HEK293 (cell line): ENCODE results near the gene EXOC1.

Source experiments
- CTCF ChIA-PET: fragments of 350-600 bp; formaldehyde crosslinking; extraction: SDS; loops from one replicate; lab custom pipeline; 2021; ENCODE audit warnings: antibody characterized with exemption; lab: Yijun Ruan, JAX
- POLR2A ChIA-PET: fragments of 300-600 bp; formaldehyde crosslinking; extraction: SDS; loops from one replicate; lab custom pipeline; 2020; ENCODE audit warnings: antibody characterized with exemption, inconsistent platforms; lab: Yijun Ruan, JAX
- H3K27ac ChIP-seq: fragments of 200-500 bp; sonication (Bioruptor generic); 2 replicates; pipeline ENCODE4 v1.5.1; 2014; ENCODE audit warnings: low read depth, low read length, control low read depth, inconsistent platforms; ENCODE audit errors: extremely low read depth
- H3K36me3 ChIP-seq, 2 experiments: fragments of 200-500 bp in 1 of 2; sonication (Bioruptor generic) in 1 of 2; 1 replicate in 1 of 2; 2 replicates in 1 of 2; pipeline ENCODE4 v1.5.1; 2014 to 2017; ENCODE audit warnings: inconsistent platforms in 2 of 2, low read length in 2 of 2; ENCODE audit not compliant: control insufficient read depth in 2 of 2, insufficient read depth in 1 of 2
- H3K4me1 ChIP-seq: fragments of 200-500 bp; sonication (Bioruptor generic); 2 replicates; pipeline ENCODE4 v1.5.1; 2014; ENCODE audit warnings: mild to moderate bottlenecking, low read length, inconsistent platforms; ENCODE audit not compliant: control insufficient read depth, insufficient read depth
- H3K4me3 ChIP-seq: 2 replicates; pipeline ENCODE4 v1.5.1; 2011; ENCODE audit warnings: low read depth, mild to moderate bottlenecking, control low read depth, low read length, moderate library complexity
- H3K9me3 ChIP-seq: fragments of 200-500 bp; sonication (Bioruptor generic); 2 replicates; pipeline ENCODE4 v1.5.1; 2014; ENCODE audit warnings: low read depth, low read length, inconsistent platforms; ENCODE audit not compliant: control insufficient read depth, insufficient read depth
- EGR2 ChIP-seq: fragments of 450-650 bp; formaldehyde crosslinking; IDR thresholded peaks from 2 replicates; pipeline ENCODE4 v1.5.1; 2016; ENCODE audit warnings: low read depth, missing biosample characterization, missing genetic modification characterization
- GFI1B ChIP-seq: fragments of 450-650 bp; formaldehyde crosslinking; IDR thresholded peaks from 2 replicates; pipeline ENCODE4 v1.5.1; 2016; ENCODE audit warnings: missing biosample characterization, missing genetic modification characterization
- HOXC10 ChIP-seq: sonication (generic); formaldehyde crosslinking; IDR thresholded peaks from 2 replicates; pipeline ENCODE4 v1.8.1; 2023; ENCODE audit warnings: mild to moderate bottlenecking, missing genetic modification reagents
- KLF9 ChIP-seq: fragments of 450-650 bp; formaldehyde crosslinking; IDR thresholded peaks from 2 replicates; pipeline ENCODE4 v1.5.1; 2016; ENCODE audit warnings: missing biosample characterization, missing genetic modification characterization, low read depth
- SCRT1 ChIP-seq: fragments of 450-650 bp; formaldehyde crosslinking; IDR thresholded peaks from 2 replicates; pipeline ENCODE4 v1.5.1; 2016; ENCODE audit warnings: missing biosample characterization, missing genetic modification characterization, borderline replicate concordance
- TCF7L2 ChIP-seq: IDR thresholded peaks from 2 replicates; pipeline ENCODE4 v1.6.1; 2011; ENCODE audit warnings: low read depth, mild to moderate bottlenecking, inconsistent platforms, low read length, moderate library complexity, borderline replicate concordance
- ZBTB20 ChIP-seq: fragments of 450-650 bp; formaldehyde crosslinking; IDR thresholded peaks from 2 replicates; pipeline ENCODE4 v1.5.1; 2016; ENCODE audit warnings: missing biosample characterization, missing genetic modification characterization
- ZBTB7A ChIP-seq: fragments of 450-650 bp; formaldehyde crosslinking; IDR thresholded peaks from 2 replicates; pipeline ENCODE4 v1.5.1; 2016; ENCODE audit warnings: low read depth, missing biosample characterization, missing genetic modification characterization
- ZFHX2 ChIP-seq: fragments of 450-650 bp; formaldehyde crosslinking; conservative IDR thresholded peaks from 2 replicates; pipeline ENCODE4 v1.5.1; 2016; ENCODE audit warnings: missing biosample characterization, missing genetic modification characterization
- ZNF202 ChIP-seq: fragments of 450-650 bp; formaldehyde crosslinking; IDR thresholded peaks from 2 replicates; pipeline ENCODE4 v1.5.1; 2016; ENCODE audit warnings: missing biosample characterization, missing genetic modification characterization, borderline replicate concordance
- ZNF366 ChIP-seq: fragments of 450-650 bp; formaldehyde crosslinking; conservative IDR thresholded peaks from 2 replicates; pipeline ENCODE4 v1.5.1; 2016; ENCODE audit warnings: missing biosample characterization, missing genetic modification characterization
- ZNF391 ChIP-seq: fragments of 450-650 bp; formaldehyde crosslinking; IDR thresholded peaks from 2 replicates; pipeline ENCODE4 v1.5.1; 2016; ENCODE audit warnings: low read depth, missing biosample characterization, missing genetic modification characterization, borderline replicate concordance
- ZNF416 ChIP-seq: fragments of 450-650 bp; formaldehyde crosslinking; IDR thresholded peaks from 2 replicates; pipeline ENCODE4 v1.5.1; 2016; ENCODE audit warnings: missing biosample characterization, missing genetic modification characterization
- ZNF518A ChIP-seq: fragments of 450-650 bp; formaldehyde crosslinking; conservative IDR thresholded peaks from 2 replicates; pipeline ENCODE4 v1.5.1; 2016; ENCODE audit warnings: low read depth, missing biosample characterization, missing genetic modification characterization
- ZNF585B ChIP-seq: fragments of 450-650 bp; formaldehyde crosslinking; IDR thresholded peaks from 2 replicates; pipeline ENCODE4 v1.5.1; 2016; ENCODE audit warnings: missing biosample characterization, missing genetic modification characterization
- ZNF610 ChIP-seq: fragments of 450-650 bp; formaldehyde crosslinking; IDR thresholded peaks from 2 replicates; pipeline ENCODE4 v1.5.1; 2016; ENCODE audit warnings: missing biosample characterization, missing genetic modification characterization, borderline replicate concordance
- ZNF626 ChIP-seq: fragments of 450-650 bp; sonication (Bioruptor Pico); formaldehyde crosslinking; IDR thresholded peaks from 2 replicates; pipeline ENCODE4 v1.5.1; 2018; ENCODE audit warnings: missing biosample characterization, missing genetic modification characterization, inconsistent platforms
- ZNF629 ChIP-seq: fragments of 450-650 bp; formaldehyde crosslinking; IDR thresholded peaks from 2 replicates; pipeline ENCODE4 v1.5.1; 2017; ENCODE audit warnings: missing biosample characterization, missing genetic modification characterization
- ZNF664 ChIP-seq: fragments of 450-650 bp; formaldehyde crosslinking; IDR thresholded peaks from 2 replicates; pipeline ENCODE4 v1.5.1; 2016; ENCODE audit warnings: missing biosample characterization, missing genetic modification characterization
- ZNF701 ChIP-seq: fragments of 450-650 bp; formaldehyde crosslinking; IDR thresholded peaks from 2 replicates; pipeline ENCODE4 v1.5.1; 2016; ENCODE audit warnings: missing biosample characterization, missing genetic modification characterization
- ZNF785 ChIP-seq: fragments of 450-650 bp; formaldehyde crosslinking; IDR thresholded peaks from 2 replicates; pipeline ENCODE4 v1.5.1; 2016; ENCODE audit warnings: missing biosample characterization, missing genetic modification characterization
- ZXDB ChIP-seq: fragments of 450-650 bp; formaldehyde crosslinking; IDR thresholded peaks from 2 replicates; pipeline ENCODE4 v1.5.1; 2016; ENCODE audit warnings: missing biosample characterization, missing genetic modification characterization
- TF ChIP-seq, protein P1 (sequence below): fragments of 450-650 bp; formaldehyde crosslinking; IDR thresholded peaks from 2 replicates; pipeline ENCODE4 v1.5.1; 2016; ENCODE audit warnings: missing biosample characterization, missing genetic modification characterization
- TF ChIP-seq, protein P2 (sequence below): fragments of 450-650 bp; formaldehyde crosslinking; IDR thresholded peaks from 2 replicates; pipeline ENCODE4 v1.5.1; 2017; ENCODE audit warnings: missing biosample characterization, mild to moderate bottlenecking, missing genetic modification characterization, moderate library complexity
- TF ChIP-seq, protein P3 (sequence below): fragments of 450-650 bp; formaldehyde crosslinking; IDR thresholded peaks from 2 replicates; pipeline ENCODE4 v1.5.1; 2016; ENCODE audit warnings: missing biosample characterization, missing genetic modification characterization
- TF ChIP-seq, protein P4 (sequence below): fragments of 450-650 bp; formaldehyde crosslinking; IDR thresholded peaks from 2 replicates; pipeline ENCODE4 v1.5.1; 2016; ENCODE audit warnings: missing biosample characterization, missing genetic modification characterization
- TF ChIP-seq, protein P5 (sequence below): fragments of 450-650 bp; formaldehyde crosslinking; IDR thresholded peaks from 2 replicates; pipeline ENCODE4 v1.5.1; 2016; ENCODE audit warnings: missing biosample characterization, missing genetic modification characterization

EXOC1 gene

DNA sequence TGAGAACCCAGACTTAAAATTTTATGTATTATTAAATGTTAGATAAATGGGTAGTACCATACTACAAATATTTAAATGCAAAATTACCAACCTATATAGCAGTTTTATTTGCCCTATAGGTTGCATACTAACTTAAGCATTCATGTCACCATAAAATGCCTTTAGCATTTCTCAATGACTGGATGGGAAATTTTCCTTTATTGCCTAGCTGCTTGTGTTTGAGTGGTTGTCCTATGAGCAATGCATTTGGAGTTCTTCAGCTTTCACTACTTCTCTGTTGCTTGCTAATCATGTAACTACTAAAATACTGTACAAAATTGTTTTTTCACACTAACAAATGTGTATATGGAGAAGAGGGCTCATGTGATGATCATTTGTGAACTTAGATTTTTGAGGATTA lies 51.1 kb downstream of the EXOC1 start:
- TF ChIP-seq EGR2 (no peak), TCF7L2 (no peak), ZBTB20 (tag by site-specific recombination) (no peak), ZNF664 (tag by site-specific recombination) (no peak), ZNF366 (tag by site-specific recombination) (no peak), ZBTB7A (tag by site-specific recombination) (no peak), SCRT1 (no peak), ZNF202 (tag by site-specific recombination) (no peak), ZNF701 (tag by site-specific recombination) (no peak), ZNF785 (tag by site-specific recombination) (no peak), ZNF518A (tag by site-specific recombination) (no peak), ZFHX2 (tag by site-specific recombination) (no peak), ZNF416 (no peak), KLF9 (no peak), ZNF391 (tag by site-specific recombination) (no peak), ZXDB (tag by site-specific recombination) (no peak), ZNF585B (tag by site-specific recombination) (no peak), GFI1B (tag by site-specific recombination) (no peak)
- TF ChIP-seq, protein P1, sequence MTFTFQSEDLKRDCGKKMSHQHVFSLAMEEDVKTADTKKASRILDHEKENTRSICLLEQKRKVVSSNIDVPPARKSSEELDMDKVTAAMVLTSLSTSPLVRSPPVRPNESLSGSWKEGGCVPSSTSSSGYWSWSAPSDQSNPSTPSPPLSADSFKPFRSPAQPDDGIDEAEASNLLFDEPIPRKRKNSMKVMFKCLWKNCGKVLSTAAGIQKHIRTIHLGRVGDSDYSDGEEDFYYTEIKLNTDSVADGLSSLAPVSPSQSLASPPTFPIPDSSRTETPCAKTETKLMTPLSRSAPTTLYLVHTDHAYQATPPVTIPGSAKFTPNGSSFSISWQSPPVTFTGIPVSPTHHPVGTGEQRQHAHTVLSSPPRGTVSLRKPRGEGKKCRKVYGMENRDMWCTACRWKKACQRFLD (tag by site-specific recombination), result no peak
- TF ChIP-seq, protein P2, sequence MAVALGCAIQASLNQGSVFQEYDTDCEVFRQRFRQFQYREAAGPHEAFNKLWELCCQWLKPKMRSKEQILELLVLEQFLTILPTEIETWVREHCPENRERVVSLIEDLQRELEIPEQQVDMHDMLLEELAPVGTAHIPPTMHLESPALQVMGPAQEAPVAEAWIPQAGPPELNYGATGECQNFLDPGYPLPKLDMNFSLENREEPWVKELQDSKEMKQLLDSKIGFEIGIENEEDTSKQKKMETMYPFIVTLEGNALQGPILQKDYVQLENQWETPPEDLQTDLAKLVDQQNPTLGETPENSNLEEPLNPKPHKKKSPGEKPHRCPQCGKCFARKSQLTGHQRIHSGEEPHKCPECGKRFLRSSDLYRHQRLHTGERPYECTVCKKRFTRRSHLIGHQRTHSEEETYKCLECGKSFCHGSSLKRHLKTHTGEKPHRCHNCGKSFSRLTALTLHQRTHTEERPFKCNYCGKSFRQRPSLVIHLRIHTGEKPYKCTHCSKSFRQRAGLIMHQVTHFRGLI (tag by site-specific recombination), result no peak
- Histone ChIP-seq H3K4me1 (no peaks in the 10 kb centered on the region), H3K36me3 (peaks cover 0 to 23% of the 10 kb centered on the region in 2 experiments; a peak in 2 of 3 replicates), H3K9me3 (no peaks in the 10 kb centered on the region), H3K27ac (no peak overlapping the region), H3K4me3 (no peak overlapping the region)
- ChIA-PET POLR2A (no interaction called here), CTCF (interaction anchor here (1.1 kb wide), 1 partner anchor 13 kb away, joined by 3 read pairs; no protein-coding TSS in a partner anchor)

- no peak overlapping the region for H3K27ac ChIP-seq
- ChIA-PET CTCF (interaction anchor here (0.6 kb wide), 2 partner anchors 24 to 57 kb away, joined by 3 read pairs; no protein-coding TSS in a partner anchor), POLR2A (no interaction called here)
- H3K36me3 ChIP-seq, result peaks cover 0 to 15% of the 10 kb centered on the region in 2 experiments; a peak in 1 of 3 replicates
- H3K4me1 ChIP-seq, result no peaks in the 10 kb centered on the region
- no peaks in the 10 kb centered on the region for H3K9me3 ChIP-seq
- H3K4me3 ChIP-seq, result no peak overlapping the region
- TF ChIP-seq, protein P3, sequence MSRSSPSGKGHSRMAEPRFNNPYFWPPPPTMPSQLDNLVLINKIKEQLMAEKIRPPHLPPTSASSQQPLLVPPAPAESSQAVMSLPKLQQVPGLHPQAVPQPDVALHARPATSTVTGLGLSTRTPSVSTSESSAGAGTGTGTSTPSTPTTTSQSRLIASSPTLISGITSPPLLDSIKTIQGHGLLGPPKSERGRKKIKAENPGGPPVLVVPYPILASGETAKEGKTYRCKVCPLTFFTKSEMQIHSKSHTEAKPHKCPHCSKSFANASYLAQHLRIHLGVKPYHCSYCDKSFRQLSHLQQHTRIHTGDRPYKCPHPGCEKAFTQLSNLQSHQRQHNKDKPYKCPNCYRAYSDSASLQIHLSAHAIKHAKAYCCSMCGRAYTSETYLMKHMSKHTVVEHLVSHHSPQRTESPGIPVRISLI (tag by site-specific recombination), result no peak
- TF ChIP-seq HOXC10, result no peak
- TF ChIP-seq, protein P4, sequence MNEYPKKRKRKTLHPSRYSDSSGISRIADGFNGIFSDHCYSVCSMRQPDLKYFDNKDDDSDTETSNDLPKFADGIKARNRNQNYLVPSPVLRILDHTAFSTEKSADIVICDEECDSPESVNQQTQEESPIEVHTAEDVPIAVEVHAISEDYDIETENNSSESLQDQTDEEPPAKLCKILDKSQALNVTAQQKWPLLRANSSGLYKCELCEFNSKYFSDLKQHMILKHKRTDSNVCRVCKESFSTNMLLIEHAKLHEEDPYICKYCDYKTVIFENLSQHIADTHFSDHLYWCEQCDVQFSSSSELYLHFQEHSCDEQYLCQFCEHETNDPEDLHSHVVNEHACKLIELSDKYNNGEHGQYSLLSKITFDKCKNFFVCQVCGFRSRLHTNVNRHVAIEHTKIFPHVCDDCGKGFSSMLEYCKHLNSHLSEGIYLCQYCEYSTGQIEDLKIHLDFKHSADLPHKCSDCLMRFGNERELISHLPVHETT (tag by site-specific recombination), result no peak
- TF ChIP-seq, protein P5, sequence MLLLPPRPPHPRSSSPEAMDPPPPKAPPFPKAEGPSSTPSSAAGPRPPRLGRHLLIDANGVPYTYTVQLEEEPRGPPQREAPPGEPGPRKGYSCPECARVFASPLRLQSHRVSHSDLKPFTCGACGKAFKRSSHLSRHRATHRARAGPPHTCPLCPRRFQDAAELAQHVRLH (tag by site-specific recombination), result no peak
- no peak for TF ChIP-seq ZNF610 (tag by site-specific recombination)
- no peak for TF ChIP-seq ZNF626 (tag by site-specific recombination)
- no peak for TF ChIP-seq ZNF629
These were observed 52.9 kb downstream of the EXOC1 start for GRCh38 chr4:55906323-55906722.
